ENCODE data around the gene USP6NL.

DNA sequence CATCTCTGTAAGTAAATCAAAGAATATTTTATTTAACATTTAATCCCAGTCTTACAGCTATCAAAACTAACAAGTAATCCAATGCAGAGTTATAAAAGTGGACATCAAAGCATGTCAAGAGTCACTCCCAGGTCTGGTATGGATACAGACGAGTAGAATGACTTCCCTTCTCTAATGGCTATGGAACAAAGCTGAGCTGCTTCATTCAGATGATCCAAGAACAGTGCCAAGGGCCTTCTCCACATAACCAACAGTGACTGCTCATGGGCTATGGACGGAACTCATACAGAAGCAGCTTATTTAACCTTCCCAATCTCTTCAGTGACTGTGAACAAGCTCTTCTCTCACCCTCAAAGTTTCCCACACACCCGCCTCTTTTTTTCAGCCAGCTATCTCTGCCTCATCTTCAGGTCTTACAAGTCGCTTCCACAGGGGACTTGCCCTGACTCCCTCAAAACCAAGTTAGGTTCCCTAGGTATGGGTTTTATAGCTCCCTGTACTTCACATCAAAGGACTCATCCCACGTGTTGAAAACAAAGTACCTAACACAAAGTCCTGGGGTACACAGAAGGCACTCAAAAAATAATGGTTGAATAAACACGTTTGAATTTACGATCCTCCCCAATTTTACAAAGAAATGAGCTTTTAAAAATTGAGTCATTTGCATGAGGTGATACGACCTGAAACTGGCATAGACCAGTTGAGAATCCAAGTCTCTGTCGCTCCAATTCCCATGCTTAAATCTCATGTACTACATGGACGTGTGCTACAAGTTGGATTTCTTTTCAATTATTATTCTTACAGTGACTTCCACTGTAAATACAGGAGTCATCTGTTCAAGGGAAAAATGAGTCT lies 3.1 kb downstream of the USP6NL start:
- TF ChIP-seq, protein P1, sequence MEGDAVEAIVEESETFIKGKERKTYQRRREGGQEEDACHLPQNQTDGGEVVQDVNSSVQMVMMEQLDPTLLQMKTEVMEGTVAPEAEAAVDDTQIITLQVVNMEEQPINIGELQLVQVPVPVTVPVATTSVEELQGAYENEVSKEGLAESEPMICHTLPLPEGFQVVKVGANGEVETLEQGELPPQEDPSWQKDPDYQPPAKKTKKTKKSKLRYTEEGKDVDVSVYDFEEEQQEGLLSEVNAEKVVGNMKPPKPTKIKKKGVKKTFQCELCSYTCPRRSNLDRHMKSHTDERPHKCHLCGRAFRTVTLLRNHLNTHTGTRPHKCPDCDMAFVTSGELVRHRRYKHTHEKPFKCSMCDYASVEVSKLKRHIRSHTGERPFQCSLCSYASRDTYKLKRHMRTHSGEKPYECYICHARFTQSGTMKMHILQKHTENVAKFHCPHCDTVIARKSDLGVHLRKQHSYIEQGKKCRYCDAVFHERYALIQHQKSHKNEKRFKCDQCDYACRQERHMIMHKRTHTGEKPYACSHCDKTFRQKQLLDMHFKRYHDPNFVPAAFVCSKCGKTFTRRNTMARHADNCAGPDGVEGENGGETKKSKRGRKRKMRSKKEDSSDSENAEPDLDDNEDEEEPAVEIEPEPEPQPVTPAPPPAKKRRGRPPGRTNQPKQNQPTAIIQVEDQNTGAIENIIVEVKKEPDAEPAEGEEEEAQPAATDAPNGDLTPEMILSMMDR (conservative IDR thresholded peaks at IDR 0.05; ENCODE audit: low read length), result no peak
- TF ChIP-seq EZH2phosphoT487 (IDR thresholded peaks at IDR 0.05; ENCODE audit: borderline replicate concordance), result no peak
